Astrocyte of the cerebellum (primary cell): ENCODE measurements around the gene ANKS1B.

Experiments
- DNase-seq: peaks from one replicate; pipeline ENCODE4 v3.0.0-alpha.2; 2011; ENCODE audit warnings: low read depth
- H3K4me3 ChIP-seq: 2 replicates; pipeline ENCODE4 v1.5.1; 2011; ENCODE audit warnings: mild to moderate bottlenecking, low read depth, low read length, moderate library complexity
- in situ Hi-C: cut with HindIII; loops from 2 replicates; pipeline ENCODE4 v1.10.0; 2017; ENCODE audit warnings: low sequenced_read_pairs
- TF ChIP-seq, protein P1 (sequence below): IDR thresholded peaks from 2 replicates; pipeline ENCODE4 v1.5.1; 2012; ENCODE audit warnings: low read length, low read depth, moderate library complexity, mild to moderate bottlenecking; ENCODE audit errors: missing control alignments

ANKS1B gene

GRCh38 chr12:99267038-99267437, 717.7 kb downstream of the ANKS1B start:
- no peak for DNase-seq
- TF ChIP-seq, protein P1, sequence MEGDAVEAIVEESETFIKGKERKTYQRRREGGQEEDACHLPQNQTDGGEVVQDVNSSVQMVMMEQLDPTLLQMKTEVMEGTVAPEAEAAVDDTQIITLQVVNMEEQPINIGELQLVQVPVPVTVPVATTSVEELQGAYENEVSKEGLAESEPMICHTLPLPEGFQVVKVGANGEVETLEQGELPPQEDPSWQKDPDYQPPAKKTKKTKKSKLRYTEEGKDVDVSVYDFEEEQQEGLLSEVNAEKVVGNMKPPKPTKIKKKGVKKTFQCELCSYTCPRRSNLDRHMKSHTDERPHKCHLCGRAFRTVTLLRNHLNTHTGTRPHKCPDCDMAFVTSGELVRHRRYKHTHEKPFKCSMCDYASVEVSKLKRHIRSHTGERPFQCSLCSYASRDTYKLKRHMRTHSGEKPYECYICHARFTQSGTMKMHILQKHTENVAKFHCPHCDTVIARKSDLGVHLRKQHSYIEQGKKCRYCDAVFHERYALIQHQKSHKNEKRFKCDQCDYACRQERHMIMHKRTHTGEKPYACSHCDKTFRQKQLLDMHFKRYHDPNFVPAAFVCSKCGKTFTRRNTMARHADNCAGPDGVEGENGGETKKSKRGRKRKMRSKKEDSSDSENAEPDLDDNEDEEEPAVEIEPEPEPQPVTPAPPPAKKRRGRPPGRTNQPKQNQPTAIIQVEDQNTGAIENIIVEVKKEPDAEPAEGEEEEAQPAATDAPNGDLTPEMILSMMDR: no peak
- in situ Hi-C loops: no loop called here
- H3K4me3 ChIP-seq: no peak overlapping the region

DNA sequence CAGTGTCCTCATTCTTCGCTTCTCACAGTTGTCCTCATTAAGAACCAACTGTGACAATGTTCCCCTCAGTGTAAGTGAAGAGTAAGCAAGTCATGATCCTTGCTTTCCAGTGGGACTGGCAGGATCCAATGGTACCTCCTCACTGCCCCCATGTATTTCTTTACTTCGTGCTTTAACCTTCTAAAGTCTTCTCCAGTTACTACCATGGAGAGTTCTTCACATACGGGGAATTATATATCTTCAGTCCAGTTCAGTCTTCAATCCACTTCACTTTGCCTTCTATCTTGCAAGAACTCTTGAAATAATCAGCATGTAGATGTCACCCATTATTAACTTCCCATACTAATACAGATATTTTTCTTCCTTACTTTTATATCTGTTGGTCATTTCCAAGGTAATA, 719.1 kb downstream of the ANKS1B start:
- H3K4me3 ChIP-seq: no peak overlapping the region
- TF ChIP-seq, protein P1: no peak
- DNase-seq: no peak
- in situ Hi-C loops: no loop called here

GRCh38 chr12:99261256-99261655, 723.5 kb downstream of the ANKS1B start:
- H3K4me3 ChIP-seq: no peak overlapping the region
- TF ChIP-seq, protein P1: no peak
- no peak for DNase-seq
- in situ Hi-C loops: no loop called here

GRCh38 chr12:99260456-99260996, 724.2 kb downstream of the ANKS1B start:
- H3K4me3 ChIP-seq: no peak overlapping the region
- TF ChIP-seq, protein P1: no peak
- in situ Hi-C loops: no loop called here
- no peak for DNase-seq

GRCh38 chr12:99259040-99259934, 725.4 kb downstream of the ANKS1B start:
- DNase-seq: no peak
- in situ Hi-C loops: no loop called here
- TF ChIP-seq, protein P1: no peak
- H3K4me3 ChIP-seq: no peak overlapping the region

- DNase-seq: no peak
- TF ChIP-seq, protein P1: no peak
- in situ Hi-C loops: no loop called here
- H3K4me3 ChIP-seq: no peak overlapping the region
Measured at GRCh38 chr12:99257672-99258071, 727.1 kb downstream of the ANKS1B start.
